Measurements from ENCODE around the gene SAAL1.

Gene SAAL1

DNA sequence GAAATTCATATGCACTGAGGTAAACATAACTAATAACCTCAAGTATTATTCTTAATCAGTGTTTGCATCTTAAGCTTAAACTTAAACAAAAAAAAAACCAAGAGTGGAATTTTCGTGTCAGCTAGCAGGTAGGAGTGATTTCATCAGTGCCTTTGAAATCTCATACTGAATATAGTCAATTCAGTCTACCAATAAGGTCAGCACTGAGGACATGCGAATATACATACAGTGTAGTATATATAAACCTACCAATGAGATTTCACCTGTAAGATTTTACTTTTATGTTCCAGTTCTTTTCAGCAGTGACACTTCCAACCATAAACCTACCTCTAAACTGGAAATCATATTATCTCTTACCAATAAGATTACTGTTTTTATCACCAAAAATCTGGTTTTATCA is 27.0 kb downstream of the SAAL1 start:
- no peak overlapping the region for H3K4me3 ChIP-seq (ENCODE audit: low read depth, low read length)
- H3K27ac ChIP-seq, result no peak overlapping the region
- H3K27me3 ChIP-seq (ENCODE audit: insufficient read depth, low read depth, severe bottlenecking), result no peaks in the 10 kb centered on the region
- TF ChIP-seq, protein P1, sequence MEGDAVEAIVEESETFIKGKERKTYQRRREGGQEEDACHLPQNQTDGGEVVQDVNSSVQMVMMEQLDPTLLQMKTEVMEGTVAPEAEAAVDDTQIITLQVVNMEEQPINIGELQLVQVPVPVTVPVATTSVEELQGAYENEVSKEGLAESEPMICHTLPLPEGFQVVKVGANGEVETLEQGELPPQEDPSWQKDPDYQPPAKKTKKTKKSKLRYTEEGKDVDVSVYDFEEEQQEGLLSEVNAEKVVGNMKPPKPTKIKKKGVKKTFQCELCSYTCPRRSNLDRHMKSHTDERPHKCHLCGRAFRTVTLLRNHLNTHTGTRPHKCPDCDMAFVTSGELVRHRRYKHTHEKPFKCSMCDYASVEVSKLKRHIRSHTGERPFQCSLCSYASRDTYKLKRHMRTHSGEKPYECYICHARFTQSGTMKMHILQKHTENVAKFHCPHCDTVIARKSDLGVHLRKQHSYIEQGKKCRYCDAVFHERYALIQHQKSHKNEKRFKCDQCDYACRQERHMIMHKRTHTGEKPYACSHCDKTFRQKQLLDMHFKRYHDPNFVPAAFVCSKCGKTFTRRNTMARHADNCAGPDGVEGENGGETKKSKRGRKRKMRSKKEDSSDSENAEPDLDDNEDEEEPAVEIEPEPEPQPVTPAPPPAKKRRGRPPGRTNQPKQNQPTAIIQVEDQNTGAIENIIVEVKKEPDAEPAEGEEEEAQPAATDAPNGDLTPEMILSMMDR (IDR thresholded peaks at IDR 0.05; ENCODE audit: low read depth, low read length), result no peak
- no peaks in the 10 kb centered on the region for H3K9me3 ChIP-seq (ENCODE audit: severe bottlenecking)
- peaks cover 50% of the 10 kb centered on the region for H3K36me3 ChIP-seq
- no peak for DNase-seq

DNA sequence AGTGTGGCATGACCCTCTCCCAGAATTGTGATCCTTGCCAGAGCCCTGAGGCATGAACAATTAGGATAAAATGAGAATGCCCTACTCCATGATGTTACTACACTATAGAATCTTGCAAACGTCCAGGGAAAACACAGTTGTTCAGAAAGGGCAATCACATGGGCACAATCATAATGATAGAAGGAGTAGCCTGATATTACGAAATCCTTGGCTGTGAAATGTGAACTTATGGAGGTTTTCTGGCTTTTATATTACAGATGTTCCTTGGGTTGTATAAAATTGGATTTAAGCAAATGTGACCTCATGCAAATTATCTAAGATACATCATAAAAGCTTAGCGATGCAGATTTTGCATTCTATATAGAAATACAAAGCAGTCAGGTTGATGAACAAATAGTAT is 30.4 kb downstream of the SAAL1 start:
- Histone ChIP-seq H3K4me3 (ENCODE audit: low read depth, low read length) (no peak overlapping the region), H3K9me3 (ENCODE audit: severe bottlenecking) (no peaks in the 10 kb centered on the region), H3K27me3 (ENCODE audit: insufficient read depth, low read depth, severe bottlenecking) (no peaks in the 10 kb centered on the region), H3K36me3 (peaks cover 17% of the 10 kb centered on the region), H3K27ac (no peak overlapping the region)
- TF ChIP-seq, protein P1 (IDR thresholded peaks at IDR 0.05; ENCODE audit: low read depth, low read length), result no peak
- no peak for DNase-seq

DNA sequence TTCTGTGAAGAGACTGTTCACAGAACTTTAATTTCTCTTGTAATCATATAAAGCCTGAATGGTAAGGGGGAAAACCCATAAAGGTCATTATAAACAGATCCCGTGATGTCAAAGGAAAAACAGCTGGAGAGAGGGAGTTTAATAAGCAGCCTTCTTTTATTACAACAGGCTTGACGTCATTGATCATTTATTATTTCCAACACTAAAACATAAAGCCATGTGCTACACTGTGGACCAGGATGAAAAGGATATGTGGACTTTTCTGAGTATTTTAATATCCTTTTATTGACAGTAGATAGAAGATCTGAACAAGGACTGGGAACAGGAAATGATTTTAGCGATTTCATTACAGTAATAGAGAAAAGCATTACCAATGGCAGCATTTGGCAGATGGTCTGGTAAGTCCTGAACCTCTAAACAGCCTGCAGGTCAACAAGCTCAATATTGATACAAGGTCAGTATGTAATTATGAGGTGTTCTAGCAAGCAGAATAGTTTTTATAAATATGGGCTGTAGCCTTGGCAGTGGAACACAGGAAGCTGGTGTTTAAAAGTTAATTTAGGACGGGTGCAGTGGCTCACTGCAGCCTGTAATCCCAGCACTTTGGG is 34.7 kb downstream of the SAAL1 start:
- TF ChIP-seq, protein P1 (IDR thresholded peaks at IDR 0.05; ENCODE audit: low read depth, low read length), result no peak
- H3K9me3 ChIP-seq (ENCODE audit: severe bottlenecking), result no peaks in the 10 kb centered on the region
- no peak for DNase-seq
- no peak overlapping the region for H3K4me3 ChIP-seq (ENCODE audit: low read depth, low read length)
- H3K36me3 ChIP-seq, result peaks cover 2% of the 10 kb centered on the region; the same call in 1 of the 2 replicates
- H3K27ac ChIP-seq, result peak overlapping the region; percentile 41; the same call in 1 of the 2 replicates
- no peaks in the 10 kb centered on the region for H3K27me3 ChIP-seq (ENCODE audit: insufficient read depth, low read depth, severe bottlenecking)

DNA sequence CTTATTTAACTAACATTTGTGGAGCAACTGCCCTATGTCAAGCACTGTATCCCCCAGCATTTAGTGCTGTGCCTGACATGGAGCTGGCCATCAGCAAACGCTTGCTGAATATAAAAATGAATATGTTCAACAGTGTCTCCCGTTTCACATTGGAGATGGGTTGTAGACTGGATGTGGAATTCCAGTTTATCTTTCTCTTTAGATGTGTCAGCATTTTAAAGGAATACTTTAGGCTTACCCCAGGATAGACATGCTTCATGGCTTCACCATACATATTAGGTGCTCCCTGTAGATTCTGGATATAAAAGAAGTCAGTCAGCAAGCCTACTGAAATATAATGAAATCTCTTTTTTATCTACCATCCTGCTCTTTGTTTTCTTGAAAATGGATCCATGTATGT is 38.5 kb downstream of the SAAL1 start:
- TF ChIP-seq, protein P1 (IDR thresholded peaks at IDR 0.05; ENCODE audit: low read depth, low read length), result no peak

DNA sequence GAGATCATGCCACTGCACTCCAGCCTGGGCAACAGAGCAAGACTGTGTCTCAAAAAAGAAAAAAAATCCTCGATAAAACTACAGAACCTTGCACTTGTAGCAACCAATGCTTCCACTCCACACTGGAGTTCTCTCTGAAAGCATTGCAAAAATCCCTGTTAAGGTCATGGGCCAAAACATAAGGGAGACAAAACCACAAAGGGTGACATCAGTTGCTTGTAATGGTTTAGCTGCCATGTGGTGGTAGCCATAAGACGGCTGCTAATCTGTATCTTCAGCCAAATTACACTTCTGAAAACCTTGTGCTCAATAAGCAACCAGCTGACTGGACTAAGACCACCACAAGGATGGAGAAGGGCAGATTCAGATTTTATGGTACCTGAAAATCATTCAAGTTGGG is 39.3 kb downstream of the SAAL1 start:
- H3K9me3 ChIP-seq (ENCODE audit: severe bottlenecking), result no peaks in the 10 kb centered on the region
- H3K4me3 ChIP-seq (ENCODE audit: low read depth, low read length), result no peak overlapping the region
- no peaks in the 10 kb centered on the region; the same call in 1 of the 2 replicates for H3K36me3 ChIP-seq
- TF ChIP-seq, protein P1 (IDR thresholded peaks at IDR 0.05; ENCODE audit: low read depth, low read length), result no peak
- H3K27ac ChIP-seq, result peak overlapping the region; percentile 90
- H3K27me3 ChIP-seq (ENCODE audit: insufficient read depth, low read depth, severe bottlenecking), result no peaks in the 10 kb centered on the region
- DNase-seq, result no peak

More for the DNA sequence above, 38.5 kb downstream of the SAAL1 start:
- H3K9me3 ChIP-seq (ENCODE audit: severe bottlenecking), result no peaks in the 10 kb centered on the region
- no peak for DNase-seq
- no peaks in the 10 kb centered on the region; the same call in 1 of the 2 replicates for H3K36me3 ChIP-seq
- H3K27ac ChIP-seq, result peak overlapping the region; percentile 90
- H3K27me3 ChIP-seq (ENCODE audit: insufficient read depth, low read depth, severe bottlenecking), result no peaks in the 10 kb centered on the region
- no peak overlapping the region for H3K4me3 ChIP-seq (ENCODE audit: low read depth, low read length)

DNA sequence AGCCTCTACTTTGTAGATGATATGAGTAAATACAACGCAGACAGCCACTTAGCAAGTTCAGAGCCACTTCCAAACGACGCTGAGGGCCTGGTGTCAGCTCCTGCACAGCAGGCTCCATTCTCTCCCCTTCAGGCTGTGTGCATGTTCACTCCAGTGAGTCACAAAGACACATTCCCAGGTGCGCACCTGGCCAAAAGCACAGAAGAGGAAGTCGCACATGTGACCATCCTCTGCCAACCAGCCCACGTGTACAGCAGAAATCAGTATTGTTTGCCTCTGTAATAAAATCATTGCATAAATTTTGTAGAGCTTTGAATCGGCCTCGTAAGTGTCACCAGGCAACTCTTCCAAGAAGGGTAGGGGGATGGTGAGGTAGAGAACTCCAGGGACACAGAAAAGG is 40.3 kb downstream of the SAAL1 start:
- H3K4me3 ChIP-seq (ENCODE audit: low read depth, low read length), result 0 out of 2 replicates have a peak overlapping the region, but pooled peaks have one; percentile 9
- no peaks in the 10 kb centered on the region for H3K9me3 ChIP-seq (ENCODE audit: severe bottlenecking)
- TF ChIP-seq, protein P1 (IDR thresholded peaks at IDR 0.05; ENCODE audit: low read depth, low read length), result no peak
- H3K27me3 ChIP-seq (ENCODE audit: insufficient read depth, low read depth, severe bottlenecking), result no peaks in the 10 kb centered on the region
- peak overlapping the region; percentile 90 for H3K27ac ChIP-seq
- DNase-seq, result no peak
- no peaks in the 10 kb centered on the region; the same call in 1 of the 2 replicates for H3K36me3 ChIP-seq

Measured in WERI-Rb-1 (cell line).